Hepatocyte (in vitro differentiated cells): ENCODE data around the gene JMJD1C. TPM values are rescaled to one million over a fixed set of nuclear protein-coding genes. Genes with fewer than 3 reads are reported as not detected.

Source experiments
- DNase-seq: peaks from one replicate; pipeline ENCODE4 v3.0.0-alpha.2; 2016; ENCODE audit warnings: low spot score
- H2AFZ ChIP-seq: fragments of 200-600 bp; sonication (generic); 2 replicates; pipeline ENCODE4 v1.6.0; 2016; ENCODE audit warnings: antibody characterized with exemption, mild to moderate bottlenecking
- H3K27ac ChIP-seq: fragments of 200-600 bp; sonication (generic); 2 replicates; pipeline ENCODE4 v1.5.1; 2016; ENCODE audit warnings: mild to moderate bottlenecking
- H3K27me3 ChIP-seq: fragments of 200-600 bp; sonication (generic); 2 replicates; pipeline ENCODE4 v1.6.1; 2016
- H3K36me3 ChIP-seq: fragments of 200-600 bp; sonication (generic); replicated peaks from 2 replicates; pipeline ENCODE4 v1.5.1; 2016; ENCODE audit warnings: low read depth; ENCODE audit not compliant: insufficient read depth
- H3K4me1 ChIP-seq: fragments of 200-600 bp; sonication (generic); 2 replicates; pipeline ENCODE4 v1.5.1; 2016; ENCODE audit warnings: mild to moderate bottlenecking, moderate library complexity; ENCODE audit not compliant: insufficient read depth
- H3K4me2 ChIP-seq: fragments of 200-600 bp; sonication (generic); 2 replicates; pipeline ENCODE4 v1.6.0; 2016
- H3K4me3 ChIP-seq: fragments of 200-600 bp; sonication (generic); 2 replicates; pipeline ENCODE4 v1.5.1; 2016; ENCODE audit warnings: mild to moderate bottlenecking
- H3K79me2 ChIP-seq: fragments of 200-600 bp; sonication (generic); 2 replicates; pipeline ENCODE4 v1.6.0; 2017; ENCODE audit warnings: mild to moderate bottlenecking
- H3K9me2 ChIP-seq: fragments of 200-600 bp; sonication (generic); replicated peaks from 2 replicates; pipeline ENCODE4 v1.6.0; 2017; ENCODE audit warnings: mild to moderate bottlenecking; ENCODE audit not compliant: insufficient read depth
- H3K9me3 ChIP-seq: fragments of 200-600 bp; sonication (generic); 2 replicates; pipeline ENCODE4 v1.5.1; 2016; ENCODE audit warnings: low read depth, mild to moderate bottlenecking
- H4K20me1 ChIP-seq: fragments of 200-600 bp; sonication (generic); 2 replicates; pipeline ENCODE4 v1.6.0; 2016; ENCODE audit warnings: mild to moderate bottlenecking; ENCODE audit not compliant: insufficient read depth, poor library complexity, severe bottlenecking
- EZH2 ChIP-seq: fragments of 200-600 bp; sonication (generic); IDR thresholded peaks from 2 replicates; pipeline ENCODE4 v1.6.1; 2016; ENCODE audit warnings: antibody characterized with exemption, mild to moderate bottlenecking, borderline replicate concordance
- EZH2phosphoT487 ChIP-seq: fragments of 200-600 bp; sonication (generic); IDR thresholded peaks from one replicate; pipeline ENCODE4 v1.6.1; 2018; ENCODE audit warnings: antibody characterized with exemption, mild to moderate bottlenecking, low read depth, moderate library complexity; ENCODE audit not compliant: unreplicated experiment, severe bottlenecking
- microRNA counts: library from miRNA; unstranded; fragments of <30 nt; microRNA quantifications from one replicate; lab custom pipeline; 2017
- microRNA-seq: library from miRNA; unstranded; fragments of <30 nt; microRNA quantifications from one replicate; pipeline ENCODE4, GENCODE V29; 2017
- polyA plus RNA-seq: library from polyadenylated mRNA; unstranded; fragments of >200 nt; fragmentation: Nextera tagmentation; extraction: Ambion mirVana; gene quantifications from 2 replicates; pipeline ENCODE4 v1.2.1, GENCODE V29; 2016
- small RNA-seq: library from RNA; depleted of rRNA; stranded (forward); fragments of <200 nt; gene quantifications from one replicate; pipeline ENCODE3, GENCODE V24; 2014
- total RNA-seq: library from RNA; depleted of rRNA; stranded (reverse); fragments of >200 nt; gene quantifications from 2 replicates; pipeline ENCODE4 v1.2.3, GENCODE V29; 2014
- TF ChIP-seq, protein P1 (sequence below): fragments of 200-600 bp; sonication (generic); IDR thresholded peaks from 2 replicates; pipeline ENCODE4 v1.5.1; 2016; ENCODE audit warnings: antibody characterized with exemption, mild to moderate bottlenecking; ENCODE audit not compliant: poor library complexity

JMJD1C gene
- total and polyA plus RNA-seq, 2 experiments from 2014 or later, result 43.2 to 177 TPM

DNA sequence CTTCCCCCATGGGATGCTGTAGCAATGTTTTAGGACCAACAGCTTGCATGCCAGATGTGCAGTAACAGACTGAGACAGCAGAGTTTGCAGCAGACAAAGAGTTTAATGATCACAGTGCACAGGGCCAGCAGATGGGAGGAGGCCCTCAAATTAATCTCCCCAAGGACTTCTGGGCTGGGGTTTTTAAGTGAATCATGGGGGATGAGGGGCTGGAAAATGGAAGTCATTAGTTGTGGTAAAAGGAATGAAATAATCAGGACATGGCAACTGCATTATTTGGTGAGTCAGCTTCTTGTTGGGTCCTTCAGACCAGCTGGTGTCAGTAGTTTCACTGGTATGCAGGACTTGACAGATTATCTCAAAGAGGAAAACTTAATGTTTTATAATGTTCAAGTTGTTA, 345.2 kb downstream of the JMJD1C start:
- Histone ChIP-seq H3K9me2 (no peaks in the 10 kb centered on the region), H3K36me3 (no peaks in the 10 kb centered on the region), H4K20me1 (no peaks in the 10 kb centered on the region), H3K27me3 (no peaks in the 10 kb centered on the region), H3K4me3 (no peak overlapping the region), H2AFZ (no peak overlapping the region), H3K9me3 (no peaks in the 10 kb centered on the region), H3K4me1 (no peaks in the 10 kb centered on the region), H3K79me2 (no peaks in the 10 kb centered on the region), H3K27ac (no peak overlapping the region), H3K4me2 (no peak overlapping the region)
- TF ChIP-seq EZH2 (no peak), EZH2phosphoT487 (no peak)
- TF ChIP-seq, protein P1, sequence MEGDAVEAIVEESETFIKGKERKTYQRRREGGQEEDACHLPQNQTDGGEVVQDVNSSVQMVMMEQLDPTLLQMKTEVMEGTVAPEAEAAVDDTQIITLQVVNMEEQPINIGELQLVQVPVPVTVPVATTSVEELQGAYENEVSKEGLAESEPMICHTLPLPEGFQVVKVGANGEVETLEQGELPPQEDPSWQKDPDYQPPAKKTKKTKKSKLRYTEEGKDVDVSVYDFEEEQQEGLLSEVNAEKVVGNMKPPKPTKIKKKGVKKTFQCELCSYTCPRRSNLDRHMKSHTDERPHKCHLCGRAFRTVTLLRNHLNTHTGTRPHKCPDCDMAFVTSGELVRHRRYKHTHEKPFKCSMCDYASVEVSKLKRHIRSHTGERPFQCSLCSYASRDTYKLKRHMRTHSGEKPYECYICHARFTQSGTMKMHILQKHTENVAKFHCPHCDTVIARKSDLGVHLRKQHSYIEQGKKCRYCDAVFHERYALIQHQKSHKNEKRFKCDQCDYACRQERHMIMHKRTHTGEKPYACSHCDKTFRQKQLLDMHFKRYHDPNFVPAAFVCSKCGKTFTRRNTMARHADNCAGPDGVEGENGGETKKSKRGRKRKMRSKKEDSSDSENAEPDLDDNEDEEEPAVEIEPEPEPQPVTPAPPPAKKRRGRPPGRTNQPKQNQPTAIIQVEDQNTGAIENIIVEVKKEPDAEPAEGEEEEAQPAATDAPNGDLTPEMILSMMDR, result no peak
- no peak for DNase-seq

DNA sequence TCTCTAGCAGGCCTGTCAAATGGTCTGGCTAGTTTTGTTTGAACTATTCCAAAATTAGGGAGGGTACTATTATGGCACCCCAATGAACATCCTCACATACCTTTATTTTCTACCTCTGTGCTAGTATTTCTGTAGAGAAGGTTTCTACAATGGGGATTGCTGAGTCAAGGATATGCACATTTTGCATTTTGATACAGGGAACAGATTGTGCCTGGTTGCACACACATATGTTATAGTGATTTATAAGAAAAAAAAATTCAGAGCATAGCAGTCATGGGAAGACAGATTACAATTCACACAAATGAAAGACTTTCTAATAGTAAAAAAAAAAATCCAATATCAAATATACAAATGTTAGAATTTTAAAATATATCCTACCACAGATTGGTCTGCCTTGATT, 346.7 kb downstream of the JMJD1C start:
- no peaks in the 10 kb centered on the region for H3K79me2 ChIP-seq
- H4K20me1 ChIP-seq, result no peaks in the 10 kb centered on the region
- H3K9me2 ChIP-seq, result no peaks in the 10 kb centered on the region
- TF ChIP-seq, protein P1, result no peak
- TF ChIP-seq EZH2phosphoT487 (no peak), EZH2 (no peak)
- H3K4me1 ChIP-seq, result no peaks in the 10 kb centered on the region
- DNase-seq, result no peak
- H3K9me3 ChIP-seq, result no peaks in the 10 kb centered on the region
- H3K4me2 ChIP-seq, result no peak overlapping the region
- no peak overlapping the region for H3K27ac ChIP-seq
- no peak overlapping the region for H2AFZ ChIP-seq
- no peak overlapping the region for H3K4me3 ChIP-seq
- no peaks in the 10 kb centered on the region for H3K36me3 ChIP-seq
- no peaks in the 10 kb centered on the region for H3K27me3 ChIP-seq

MicroRNAs within 50 kb of the gene (microRNA counts, 767-probe panel; counts per million panel counts)
- microRNA hsa-miR-1296 (lab: Ali Mortazavi, UCI), result not detected

Small RNAs within 50 kb of the gene (microRNA-seq; reads per million reads assigned to microRNA genes)
- 1,227 reads per million, percentile 81 among the genes with 10 or more reads in this experiment for gene MIR1296

Small RNAs within 50 kb of the gene (small RNA-seq; reads per million reads assigned to genes)
- not detected for gene AC022022.1
- gene MIR1296, result 4.1 reads per million, percentile 92 among the genes with 10 or more reads in this experiment

Other genes with a start within 250 kb of the JMJD1C start
- gene REEP3, start 55.4 kb upstream of the JMJD1C start, total RNA-seq, result 49.6 and 73.6 TPM in 2 replicates
- gene REEP3, start 55.4 kb upstream of the JMJD1C start, polyA plus RNA-seq, result 38.8 and 43.1 TPM in 2 replicates